Activated CD8-positive, alpha-beta T cell treated with anti-CD3 and anti-CD28 coated beads, Interleukin-2, amount 10 ng/mL, durations not matched to agents 7 days and 5 days (primary cell): ENCODE results near the gene NSD2. TPM values are rescaled to one million over a fixed set of nuclear protein-coding genes. Genes with fewer than 3 reads are reported as not detected.
"Not testable (repeated sequence)": the region's sequence is repeated elsewhere in the genome, so short reads cannot be mapped to it uniquely, and the experiment has no call there.

Source experiments
- ATAC-seq: fragments of 150-1000 bp; cut with Tn5 transposase; one replicate; pipeline ENCODE4 v1.10.0; 2021; ENCODE audit warnings: moderate library complexity
- CTCF ChIA-PET: fragments of 350-600 bp; sonication (Branson Sonifier 250); formaldehyde crosslinking; loops from one replicate; lab custom pipeline; 2021; ENCODE audit warnings: antibody characterized with exemption; lab: Charles Lee
- POLR2A ChIA-PET: fragments of 350-600 bp; sonication (Branson Sonifier 250); formaldehyde crosslinking; loops from one replicate; lab custom pipeline; 2021; ENCODE audit warnings: antibody characterized with exemption; lab: Charles Lee
- DNase-seq: peaks from one replicate; pipeline ENCODE4 v3.0.0-alpha.2; 2020
- H3K27ac Mint-ChIP-seq: one replicate; pipeline ENCODE4 v1.8.0; 2021; ENCODE audit warnings: mild to moderate bottlenecking, mixed read lengths
- H3K27me3 Mint-ChIP-seq: one replicate; pipeline ENCODE4 v1.8.0; 2021; ENCODE audit warnings: low read depth, mixed read lengths
- H3K36me3 Mint-ChIP-seq: one replicate; pipeline ENCODE4 v1.8.0; 2021; ENCODE audit warnings: low read depth, mixed read lengths
- H3K4me1 Mint-ChIP-seq: one replicate; pipeline ENCODE4 v1.8.0; 2021; ENCODE audit warnings: low read depth, mixed read lengths
- H3K4me3 Mint-ChIP-seq: one replicate; pipeline ENCODE4 v1.8.0; 2021; ENCODE audit warnings: mild to moderate bottlenecking, mixed read lengths
- H3K9me3 Mint-ChIP-seq: one replicate; pipeline ENCODE4 v1.8.0; 2022; ENCODE audit warnings: mixed read lengths; ENCODE audit not compliant: insufficient read depth
- total RNA-seq, 2 experiments: library from RNA; stranded (reverse); gene quantifications; one replicate each; pipeline ENCODE4 v1.2.3, GENCODE V29; 2021

The NSD2 gene
- total RNA-seq, 2 experiments from 2014 or later, result 287 to 290 TPM

- Mint-ChIP-seq H3K4me3 (no peak overlapping the region), H3K36me3 (peaks cover 23% of the 10 kb centered on the region), H3K27me3 (no peaks in the 10 kb centered on the region), H3K4me1 (no peaks in the 10 kb centered on the region), H3K9me3 (peaks cover 8% of the 10 kb centered on the region), H3K27ac (no peak overlapping the region)
- ChIA-PET CTCF (no interaction called here), POLR2A (no interaction called here)
- DNase-seq (no peak), ATAC-seq (no peak)
Observed at GRCh38 chr4:1991596-1992434, 120.6 kb downstream of the NSD2 start.

GRCh38 chr4:1992468-1993168 lies 121.4 kb downstream of the NSD2 start:
- H3K36me3 Mint-ChIP-seq, result peaks cover 31% of the 10 kb centered on the region
- DNase-seq (no peak), ATAC-seq (no peak)
- H3K4me1 Mint-ChIP-seq, result no peaks in the 10 kb centered on the region
- POLR2A ChIA-PET, result no interaction called here
- CTCF ChIA-PET, result no interaction called here
- H3K9me3 Mint-ChIP-seq, result peaks cover 16% of the 10 kb centered on the region
- no peak overlapping the region for H3K4me3 Mint-ChIP-seq
- no peaks in the 10 kb centered on the region for H3K27me3 Mint-ChIP-seq
- H3K27ac Mint-ChIP-seq, result no peak overlapping the region

GRCh38 chr4:1993169-1993516 lies 122.0 kb downstream of the NSD2 start:
- DNase-seq (no peak), ATAC-seq (no peak)
- Mint-ChIP-seq H3K36me3 (peaks cover 36% of the 10 kb centered on the region), H3K4me1 (no peaks in the 10 kb centered on the region), H3K27ac (no peak overlapping the region), H3K27me3 (no peaks in the 10 kb centered on the region), H3K4me3 (no peak overlapping the region), H3K9me3 (peaks cover 21% of the 10 kb centered on the region)
- POLR2A ChIA-PET, result no interaction called here
- CTCF ChIA-PET, result no interaction called here

GRCh38 chr4:1993718-1994516 lies 122.7 kb downstream of the NSD2 start:
- Mint-ChIP-seq H3K9me3 (peaks cover 28% of the 10 kb centered on the region), H3K36me3 (peaks cover 44% of the 10 kb centered on the region)
- H3K4me3 Mint-ChIP-seq, CTCF ChIA-PET, POLR2A ChIA-PET, H3K4me1 Mint-ChIP-seq, H3K27ac Mint-ChIP-seq, ATAC-seq, H3K27me3 Mint-ChIP-seq, DNase-seq: not testable (repeated sequence)

GRCh38 chr4:1994938-1995337 lies 123.7 kb downstream of the NSD2 start:
- POLR2A ChIA-PET, result no interaction called here
- ATAC-seq (no peak), DNase-seq (no peak)
- CTCF ChIA-PET, result no interaction called here
- no peak overlapping the region for H3K4me3 Mint-ChIP-seq
- peaks cover 37% of the 10 kb centered on the region for H3K9me3 Mint-ChIP-seq
- no peaks in the 10 kb centered on the region for H3K27me3 Mint-ChIP-seq
- no peak overlapping the region for H3K27ac Mint-ChIP-seq
- peaks cover 52% of the 10 kb centered on the region for H3K36me3 Mint-ChIP-seq
- no peaks in the 10 kb centered on the region for H3K4me1 Mint-ChIP-seq

GRCh38 chr4:1996866-1997611 lies 125.8 kb downstream of the NSD2 start:
- Mint-ChIP-seq H3K4me1 (no peaks in the 10 kb centered on the region), H3K4me3 (no peak overlapping the region), H3K9me3 (peaks cover 44% of the 10 kb centered on the region), H3K27me3 (no peaks in the 10 kb centered on the region), H3K36me3 (peaks cover 63% of the 10 kb centered on the region), H3K27ac (no peak overlapping the region)
- CTCF ChIA-PET, result interaction anchor here (0.6 to 1.4 kb wide), 2 partner anchors 13 to 251 kb away, joined by 3 to 5 read pairs; no protein-coding TSS in a partner anchor
- POLR2A ChIA-PET, result interaction anchor here (1.3 kb wide), 1 partner anchor 11 kb away, joined by 3 read pairs; the partner anchor contains the start of gene NELFA
- DNase-seq (no peak), ATAC-seq (no peak)

GRCh38 chr4:1997712-1998111 lies 126.5 kb downstream of the NSD2 start:
- H3K4me3 Mint-ChIP-seq, result no peak overlapping the region
- DNase-seq (no peak), ATAC-seq (no peak)
- peaks cover 44% of the 10 kb centered on the region for H3K9me3 Mint-ChIP-seq
- CTCF ChIA-PET, result no interaction called here
- no peaks in the 10 kb centered on the region for H3K27me3 Mint-ChIP-seq
- POLR2A ChIA-PET, result no interaction called here
- H3K27ac Mint-ChIP-seq, result no peak overlapping the region
- peaks cover 6% of the 10 kb centered on the region for H3K4me1 Mint-ChIP-seq
- peaks cover 70% of the 10 kb centered on the region for H3K36me3 Mint-ChIP-seq

- ATAC-seq (no peak), DNase-seq (no peak)
- no peaks in the 10 kb centered on the region for H3K27me3 Mint-ChIP-seq
- H3K4me3 Mint-ChIP-seq, result no peak overlapping the region
- CTCF ChIA-PET, result no interaction called here
- peaks cover 44% of the 10 kb centered on the region for H3K9me3 Mint-ChIP-seq
- H3K36me3 Mint-ChIP-seq, result peaks cover 75% of the 10 kb centered on the region
- POLR2A ChIA-PET, result no interaction called here
- H3K27ac Mint-ChIP-seq, result no peak overlapping the region
- H3K4me1 Mint-ChIP-seq, result peaks cover 9% of the 10 kb centered on the region
Observed at GRCh38 chr4:1998296-1998695, 127.1 kb downstream of the NSD2 start.

GRCh38 chr4:1999308-1999707 lies 128.1 kb downstream of the NSD2 start:
- DNase-seq, POLR2A ChIA-PET, ATAC-seq, H3K4me3 Mint-ChIP-seq, H3K4me1 Mint-ChIP-seq, H3K27me3 Mint-ChIP-seq, CTCF ChIA-PET, H3K27ac Mint-ChIP-seq: not testable (repeated sequence)
- H3K9me3 Mint-ChIP-seq, result peaks cover 44% of the 10 kb centered on the region
- H3K36me3 Mint-ChIP-seq, result peaks cover 80% of the 10 kb centered on the region

- H3K27me3 Mint-ChIP-seq, POLR2A ChIA-PET, H3K27ac Mint-ChIP-seq, CTCF ChIA-PET, H3K4me3 Mint-ChIP-seq, ATAC-seq, DNase-seq: not testable (repeated sequence)
- Mint-ChIP-seq H3K36me3 (peaks cover 70% of the 10 kb centered on the region), H3K9me3 (peaks cover 20% of the 10 kb centered on the region), H3K4me1 (peaks cover 29% of the 10 kb centered on the region)
Observed at GRCh38 chr4:2003361-2003760, 132.2 kb downstream of the NSD2 start.

- H3K4me1 Mint-ChIP-seq, result peaks cover 37% of the 10 kb centered on the region
Observed at GRCh38 chr4:2006367-2006766, 135.2 kb downstream of the NSD2 start.

More at GRCh38 chr4:2006367-2006766, 135.2 kb downstream of the NSD2 start:
- H3K27ac Mint-ChIP-seq, result no peak overlapping the region
- H3K9me3 Mint-ChIP-seq, result no peaks in the 10 kb centered on the region
- H3K36me3 Mint-ChIP-seq, result peaks cover 40% of the 10 kb centered on the region
- H3K27me3 Mint-ChIP-seq, result peaks cover 5% of the 10 kb centered on the region
- DNase-seq, result no peak
- no peak for ATAC-seq
- ChIA-PET POLR2A (no interaction called here), CTCF (no interaction called here)
- no peak overlapping the region for H3K4me3 Mint-ChIP-seq
